ENCODE data around the gene COQ8B. TPM values are rescaled to one million over a fixed set of nuclear protein-coding genes. Genes with fewer than 3 reads are reported as not detected.
A peak's percentile ranks its signal among the peaks of the same experiment; 100 is the strongest.

COQ8B gene
- total RNA-seq, 4 donors from 2014 or later: 34.5 to 57.7 (median 45.3) TPM

- Histone ChIP-seq H3K4me1 (peaks cover 37 to 87% (median 82%) of the 10 kb centered on the region in 4 donors), H3K9me3 (no peaks in the 10 kb centered on the region), H3K36me3 (peaks cover 0 to 19% (median 7%) of the 10 kb centered on the region in 4 donors), H3K27ac (replicated peaks in 1 of 4) (peak overlapping the region; percentile 95 to 99 (median 98)), H3K4me3 (peak overlapping the region; percentile 73 to 92 (median 78)), H3K27me3 (no peaks in the 10 kb centered on the region)
- 31% methylated on average over 11 of the region's 20 CpGs for WGBS
- TF ChIP-seq EP300 (IDR thresholded peaks at IDR 0.05) (no peak), POLR2AphosphoS5 (IDR thresholded peaks at IDR 0.05) (peak in 1 of 2 donors; percentile 38), CTCF (IDR thresholded peaks at IDR 0.05) (no peak)
- intact Hi-C loops (cut with DNase I): loop anchor here (2.0 kb wide), 1 partner anchor 31 kb away; no protein-coding TSS in a partner anchor
- no peak for DNase-seq (ENCODE audit: extremely low spot score)
Observed at GRCh38 chr19:40717880-40718773, 1.4 kb upstream of the COQ8B start.

- Histone ChIP-seq H3K36me3 (peaks cover 0 to 19% (median 11%) of the 10 kb centered on the region in 4 donors), H3K4me1 (peaks cover 37 to 88% (median 75%) of the 10 kb centered on the region in 4 donors), H3K4me3 (peak overlapping the region; percentile 73 to 92 (median 78)), H3K27me3 (no peaks in the 10 kb centered on the region), H3K9me3 (no peaks in the 10 kb centered on the region), H3K27ac (replicated peaks in 1 of 4) (peak overlapping the region; percentile 95 to 99 (median 98))
- TF ChIP-seq CTCF (IDR thresholded peaks at IDR 0.05): peak in 1 of 3 experiments; percentile 3
- TF ChIP-seq POLR2AphosphoS5 (IDR thresholded peaks at IDR 0.05): no peak
- no peak for DNase-seq (ENCODE audit: extremely low spot score)
- intact Hi-C loops (cut with DNase I): no loop called here
- no CpG with 5 or more reads among the region's 20 CpGs for WGBS
Observed at GRCh38 chr19:40717325-40717879, 716 bp upstream of the COQ8B start.

- H3K9me3 ChIP-seq: no peaks in the 10 kb centered on the region
Observed at GRCh38 chr19:40716031-40716481, 630 bp downstream of the COQ8B start.

More at GRCh38 chr19:40716031-40716481, 630 bp downstream of the COQ8B start:
- TF ChIP-seq POLR2A (IDR thresholded peaks at IDR 0.05; ENCODE audit: low read depth): no peak
- no peak for TF ChIP-seq EP300 (IDR thresholded peaks at IDR 0.05)
- TF ChIP-seq POLR2AphosphoS5 (IDR thresholded peaks at IDR 0.05): no peak
- no peak for TF ChIP-seq CTCF (IDR thresholded peaks at IDR 0.05)
- 7% methylated on average over 8 of the region's 8 CpGs for WGBS
- H3K4me3 ChIP-seq: peak overlapping the region; percentile 73 to 92 (median 78)
- H3K36me3 ChIP-seq: peaks cover 0 to 27% (median 22%) of the 10 kb centered on the region in 4 donors
- H3K4me1 ChIP-seq: peaks cover 23 to 75% (median 62%) of the 10 kb centered on the region in 4 donors
- H3K27ac ChIP-seq (replicated peaks in 1 of 4): peak overlapping the region; percentile 95 to 99 (median 98)
- H3K27me3 ChIP-seq: no peaks in the 10 kb centered on the region
- DNase-seq (ENCODE audit: extremely low spot score): no peak
- intact Hi-C loops (cut with DNase I): no loop called here
